HG03175 (cell line): ENCODE measurements around the gene HINT3.
"Not testable (repeated sequence)": the region's sequence is repeated elsewhere in the genome, so short reads cannot be mapped to it uniquely, and the experiment has no call there.

Experiments used
- ATAC-seq: cut with Tn5 transposase; IDR thresholded peaks from one replicate; pipeline ENCODE4 v1.9.1; 2021; ENCODE audit warnings: mild to moderate bottlenecking, moderate library complexity; ENCODE audit not compliant: unreplicated experiment

The HINT3 gene

DNA sequence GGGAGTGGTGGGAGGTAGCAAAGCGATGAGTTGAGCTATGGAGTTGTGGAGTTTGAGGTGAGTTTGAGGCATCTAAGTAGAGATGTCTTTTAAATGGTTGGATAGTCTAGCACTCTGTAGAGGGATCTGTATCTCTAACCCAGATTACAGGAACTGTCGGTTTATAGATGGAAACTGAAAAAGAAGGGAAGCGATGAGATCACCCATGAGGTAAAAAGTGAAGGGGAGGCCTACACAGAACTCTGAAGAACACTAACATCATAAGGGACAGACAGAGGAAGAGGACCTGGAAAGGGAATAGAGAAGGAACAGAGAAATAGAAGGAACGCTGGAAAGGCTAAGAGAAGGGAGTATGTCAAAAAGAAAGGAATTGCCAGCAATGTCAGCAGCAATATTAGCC lies 2.5 kb downstream of the HINT3 start:
- ATAC-seq = no peak

DNA sequence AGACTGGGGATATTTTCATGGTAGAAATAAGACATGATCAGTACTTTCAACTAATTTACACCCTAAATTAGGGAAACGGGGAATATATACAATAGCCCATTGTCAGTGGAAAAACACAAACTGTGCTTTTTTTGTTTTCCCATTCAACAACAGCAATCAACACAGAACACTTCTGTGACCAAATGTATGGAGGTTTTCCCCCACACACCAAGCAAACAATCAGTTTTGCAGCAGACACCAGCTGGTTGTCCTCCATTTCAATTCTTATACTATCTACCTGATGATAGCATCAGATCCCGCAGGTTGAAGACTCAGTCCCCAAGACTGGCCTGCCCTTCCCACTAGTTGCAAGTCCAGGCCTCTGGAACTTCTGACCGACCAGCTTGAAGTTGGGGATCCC lies 4.5 kb downstream of the HINT3 start:
- ATAC-seq = no peak

DNA sequence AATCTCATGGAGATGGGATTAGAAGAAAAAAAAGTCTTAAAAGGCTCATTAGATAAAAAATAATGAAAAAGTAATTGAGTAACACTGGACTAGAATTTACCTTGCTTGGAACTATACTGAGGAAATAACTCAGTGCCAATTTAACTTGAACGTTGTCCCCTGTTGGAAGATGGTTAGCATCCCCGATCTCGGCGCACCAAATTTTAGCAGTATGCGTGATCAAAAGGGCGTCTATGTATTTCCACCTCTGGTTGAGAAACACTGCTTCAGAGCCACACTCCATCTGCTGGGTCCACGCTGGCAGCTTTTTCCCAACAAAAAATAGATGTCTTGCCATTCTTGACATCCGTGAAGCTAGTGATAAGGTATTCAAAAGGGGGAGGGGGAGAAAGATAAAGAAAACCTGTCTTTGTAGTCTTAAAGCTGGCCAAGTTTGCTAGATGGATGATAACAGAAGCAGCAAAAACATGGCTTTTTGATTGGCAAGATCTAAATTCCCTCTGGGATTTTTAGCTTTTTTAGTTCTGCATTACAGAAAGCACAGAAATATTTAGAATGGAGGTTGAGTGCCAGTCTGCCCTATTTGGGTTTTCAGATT lies 6.4 kb downstream of the HINT3 start:
- ATAC-seq = no peak

DNA sequence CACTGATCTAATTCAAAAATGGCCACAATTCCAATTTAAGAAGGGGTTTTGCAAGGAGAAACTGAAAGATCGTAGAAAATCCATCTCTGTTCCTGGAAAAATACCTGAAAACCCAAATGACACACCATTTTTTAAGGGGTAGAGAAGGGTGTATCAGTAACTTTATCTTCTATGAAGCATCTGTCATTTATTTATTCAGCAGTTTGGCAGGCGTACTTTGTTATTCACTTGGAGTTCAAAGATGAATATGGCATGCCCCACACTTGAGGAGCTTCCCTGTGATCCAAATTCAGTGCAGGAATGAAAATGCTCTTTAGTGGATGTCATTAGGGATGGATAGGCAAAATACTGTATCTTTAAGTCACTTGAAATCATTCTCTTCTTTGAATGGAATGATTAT lies 7.2 kb downstream of the HINT3 start:
- no peak for ATAC-seq

DNA sequence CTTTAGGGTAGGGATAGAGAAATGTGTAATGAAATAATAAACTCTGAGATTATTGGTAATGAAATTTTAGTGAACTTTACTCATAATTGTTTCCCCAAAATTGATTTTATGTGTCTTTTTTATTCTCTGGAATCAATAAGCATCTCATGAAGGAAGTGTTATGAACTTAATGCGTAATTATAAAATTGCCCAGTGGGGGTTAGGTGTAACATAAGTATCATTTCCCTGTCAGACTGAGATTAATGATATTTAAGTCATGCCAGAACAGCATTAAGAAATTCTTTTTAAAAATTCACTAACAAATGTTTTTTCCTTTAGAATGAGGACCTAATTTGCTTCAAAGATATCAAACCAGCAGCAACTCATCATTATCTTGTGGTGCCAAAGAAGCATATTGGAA lies 10.0 kb downstream of the HINT3 start:
- ATAC-seq = no peak

DNA sequence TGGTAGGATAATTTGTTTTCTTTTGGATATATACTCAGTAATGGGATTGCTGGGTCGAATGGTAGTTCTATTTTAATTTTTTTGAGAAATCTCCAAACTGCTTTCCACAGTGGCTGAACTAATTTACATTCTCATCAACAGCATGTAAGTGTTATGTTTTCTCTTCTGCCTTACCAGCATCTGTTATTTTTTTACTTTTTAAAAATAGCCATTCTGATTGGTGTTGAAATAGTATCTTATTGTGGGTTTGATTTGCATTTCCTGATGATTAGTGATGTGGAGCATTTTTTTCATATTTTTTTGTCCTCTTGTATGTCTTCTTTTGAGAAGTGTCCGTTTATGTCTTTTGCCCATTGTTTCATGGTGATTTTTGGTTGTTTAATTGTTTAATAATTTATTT lies 11.9 kb downstream of the HINT3 start:
- ATAC-seq = no peak

DNA sequence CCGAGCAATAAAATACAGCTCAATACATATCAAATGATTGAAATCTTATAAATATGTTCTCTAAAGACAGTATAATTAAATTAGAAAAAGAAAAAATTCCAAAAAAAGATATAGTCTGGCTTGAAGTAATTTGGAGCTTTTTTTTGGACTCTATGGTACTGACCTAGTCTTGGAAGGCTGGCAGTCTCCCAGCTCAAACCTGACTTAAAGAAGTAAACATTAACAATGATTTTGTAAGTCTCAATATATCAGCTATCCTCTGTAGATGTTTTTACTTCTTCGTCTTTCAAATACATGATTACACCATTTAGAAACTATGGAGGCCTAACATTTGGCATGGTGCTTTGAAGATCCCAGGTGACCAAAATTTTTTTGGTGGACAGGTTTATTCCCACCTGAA lies 14.2 kb downstream of the HINT3 start:
- no peak for ATAC-seq

DNA sequence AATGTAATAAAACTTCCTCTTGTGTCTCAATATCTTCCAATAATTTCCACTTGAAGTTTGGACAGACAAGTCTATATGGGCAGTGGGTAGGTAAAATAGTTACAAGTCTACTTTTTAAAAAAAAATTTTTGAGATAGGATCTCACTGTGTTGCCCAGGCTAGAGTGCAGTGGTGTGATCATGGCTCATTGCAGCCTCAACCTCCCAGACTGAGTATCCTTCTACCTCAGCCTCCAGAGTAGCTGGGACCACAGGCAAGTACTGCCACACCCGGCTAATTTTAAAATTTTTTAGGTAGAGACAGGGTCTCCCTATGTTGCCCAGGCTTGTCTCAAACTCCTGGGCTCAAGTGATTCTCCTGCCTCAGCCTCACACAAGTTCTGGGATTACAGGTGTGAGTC lies 15.9 kb downstream of the HINT3 start:
- ATAC-seq = not testable (repeated sequence)

DNA sequence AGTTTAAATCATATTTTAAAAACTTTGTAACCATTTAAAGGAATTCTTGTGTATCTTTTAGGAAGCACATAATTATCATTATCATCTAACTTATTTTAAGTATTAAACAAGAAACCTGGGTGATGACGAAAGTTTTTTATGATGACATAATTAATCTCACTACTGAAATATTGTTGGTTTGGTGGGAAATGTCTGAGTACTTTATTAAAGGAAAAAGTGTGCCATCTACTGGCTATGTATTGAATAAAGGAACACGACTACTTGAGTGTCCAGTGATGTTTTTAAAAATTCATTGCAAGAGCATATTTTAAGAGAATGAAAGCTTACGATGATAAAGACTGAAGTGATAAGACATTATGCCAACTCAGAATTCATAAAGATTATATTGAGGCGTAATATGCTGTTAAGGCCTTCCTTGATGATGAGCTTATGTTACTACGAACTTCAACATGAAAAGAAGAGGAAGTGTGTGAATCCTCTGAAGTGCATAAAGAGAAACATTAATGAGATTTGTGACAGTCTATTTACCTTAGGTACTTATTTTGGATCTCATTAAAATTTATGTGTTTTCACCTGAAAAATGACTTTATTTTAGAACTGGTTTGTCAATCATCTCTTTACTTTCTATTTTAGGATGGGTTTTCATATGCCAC lies 17.8 kb downstream of the HINT3 start:
- peak; percentile 93 for ATAC-seq

DNA sequence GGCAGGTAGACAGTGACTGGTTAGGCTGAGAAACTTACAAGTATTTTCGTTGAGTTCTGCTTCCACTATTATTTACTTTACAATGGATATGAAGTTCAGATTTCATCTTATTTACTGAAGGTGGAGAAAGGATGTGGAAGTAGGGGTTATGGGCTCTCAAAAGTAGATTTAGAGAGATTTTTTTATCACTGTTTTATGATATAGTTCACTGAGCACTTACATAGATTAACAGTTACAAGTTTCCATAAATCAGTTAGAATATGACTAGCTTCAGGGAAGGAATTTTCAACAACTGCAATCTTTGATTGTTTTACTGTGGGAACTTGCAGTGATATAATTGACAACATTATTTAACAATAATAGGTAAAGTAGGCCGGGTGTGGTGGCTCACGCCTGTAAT lies 22.5 kb downstream of the HINT3 start:
- no peak for ATAC-seq

DNA sequence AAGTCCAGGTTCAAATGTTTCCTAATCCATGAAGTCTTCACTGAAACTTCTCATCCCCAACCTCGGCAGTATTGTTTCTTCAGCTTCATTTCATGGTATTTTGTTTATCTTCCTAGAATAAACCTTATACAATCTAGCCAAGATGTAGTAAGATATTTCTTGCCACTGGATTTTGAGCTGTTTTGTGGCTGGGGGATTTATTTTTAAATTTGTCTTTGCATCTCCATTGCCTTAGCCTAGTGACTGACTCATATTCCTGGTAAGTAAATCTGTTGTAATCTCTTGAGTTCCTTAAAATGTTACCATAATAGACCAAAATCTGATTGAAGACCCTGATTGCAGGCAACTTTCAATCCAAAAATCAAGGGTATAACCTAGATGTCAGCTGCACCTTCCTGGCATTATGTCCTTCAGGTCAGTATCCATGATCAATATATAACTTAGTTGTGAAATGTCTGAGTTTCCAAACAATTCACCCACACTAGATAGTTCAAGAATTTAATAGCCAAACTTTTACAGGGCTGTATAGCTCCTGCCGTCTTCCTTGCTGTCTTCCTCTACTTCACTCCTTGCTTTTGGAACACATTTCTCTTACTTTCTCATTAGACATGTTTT lies 25.1 kb downstream of the HINT3 start:
- no peak for ATAC-seq

DNA sequence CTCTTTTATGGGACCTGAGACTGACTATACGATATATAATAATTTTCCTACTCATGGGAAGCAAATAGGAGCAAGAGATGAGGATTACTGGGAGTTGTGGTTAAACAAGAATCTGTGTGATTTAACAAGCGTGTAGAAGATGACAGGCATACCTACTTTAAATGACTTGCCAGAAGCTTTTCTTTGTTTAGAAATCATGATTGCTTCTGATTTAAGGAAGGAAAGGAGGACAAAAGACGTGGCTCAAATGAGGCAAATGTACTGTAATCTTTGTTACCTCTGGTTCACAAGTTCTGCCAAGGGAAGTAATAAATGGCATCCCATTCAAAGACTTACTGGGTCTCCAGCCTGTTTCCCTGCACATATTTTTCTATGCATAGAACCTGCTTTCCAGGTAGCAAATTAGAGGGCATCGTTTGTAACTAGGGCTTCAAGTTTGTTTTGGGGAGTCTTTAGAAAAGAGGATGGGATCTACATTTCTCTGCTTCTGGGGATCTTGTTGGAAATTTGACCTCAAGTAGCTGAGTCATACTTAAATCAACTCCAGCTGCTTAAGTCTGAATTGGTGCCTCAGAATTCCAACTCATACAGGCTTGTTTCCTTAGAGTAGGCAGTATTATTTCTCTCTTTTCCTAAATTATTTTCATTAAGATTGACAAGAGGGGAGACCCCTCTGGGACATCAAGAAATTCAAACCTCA lies 26.8 kb downstream of the HINT3 start:
- ATAC-seq = no peak

DNA sequence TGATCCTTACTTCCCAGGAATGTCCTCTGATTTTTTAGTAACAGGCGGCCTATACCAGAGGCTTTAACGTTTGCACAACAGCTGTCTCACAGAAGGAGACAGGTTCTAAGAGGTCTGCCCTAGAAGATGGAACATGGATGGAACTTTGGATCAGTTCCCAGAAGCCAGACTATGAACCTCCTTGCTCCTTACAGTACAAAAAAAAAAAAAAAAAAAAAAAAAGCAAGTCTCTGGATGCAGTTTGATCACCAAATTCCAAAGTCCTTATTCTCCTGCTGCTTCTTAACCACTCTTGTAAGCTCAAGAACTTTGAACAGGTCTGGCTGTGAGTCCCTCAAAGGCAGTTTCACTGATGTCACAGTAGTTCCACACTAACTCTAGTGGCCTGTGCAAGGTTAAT lies 27.7 kb downstream of the HINT3 start:
- ATAC-seq = no peak

DNA sequence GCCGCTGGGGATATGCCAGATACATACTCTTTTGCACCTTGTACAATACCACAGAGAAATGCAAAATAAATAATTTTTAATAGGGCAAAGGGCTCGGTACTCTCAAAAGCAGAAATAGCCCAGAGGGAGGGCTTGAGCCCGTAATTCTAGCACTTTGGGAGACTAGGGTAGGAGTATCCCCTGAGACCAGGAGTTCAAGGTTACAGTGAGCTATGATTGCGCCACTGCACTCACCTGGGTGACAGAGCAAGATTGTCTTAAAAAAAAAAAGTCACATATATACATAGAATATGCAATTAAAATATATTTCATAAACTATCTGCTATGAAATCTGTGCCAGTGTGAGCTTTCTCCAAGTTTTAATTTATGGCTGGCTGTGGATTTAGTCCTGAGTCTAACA lies 29.0 kb downstream of the HINT3 start:
- ATAC-seq = no peak

DNA sequence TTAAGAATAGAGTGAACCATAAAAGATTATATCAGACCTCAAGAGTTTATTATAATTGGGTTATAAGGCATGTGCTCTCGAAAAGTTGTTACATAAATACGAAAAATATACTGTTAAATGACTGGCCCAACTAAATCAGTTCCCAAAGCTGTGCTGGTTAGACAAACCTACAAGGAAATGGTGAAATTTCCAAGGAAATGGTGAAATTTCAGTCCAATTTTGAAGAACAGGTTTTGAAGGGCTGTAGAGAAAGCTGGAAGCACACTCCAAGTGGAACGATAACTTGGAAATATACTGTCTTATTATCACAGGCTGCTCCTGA lies 29.4 kb downstream of the HINT3 start:
- ATAC-seq = no peak

DNA sequence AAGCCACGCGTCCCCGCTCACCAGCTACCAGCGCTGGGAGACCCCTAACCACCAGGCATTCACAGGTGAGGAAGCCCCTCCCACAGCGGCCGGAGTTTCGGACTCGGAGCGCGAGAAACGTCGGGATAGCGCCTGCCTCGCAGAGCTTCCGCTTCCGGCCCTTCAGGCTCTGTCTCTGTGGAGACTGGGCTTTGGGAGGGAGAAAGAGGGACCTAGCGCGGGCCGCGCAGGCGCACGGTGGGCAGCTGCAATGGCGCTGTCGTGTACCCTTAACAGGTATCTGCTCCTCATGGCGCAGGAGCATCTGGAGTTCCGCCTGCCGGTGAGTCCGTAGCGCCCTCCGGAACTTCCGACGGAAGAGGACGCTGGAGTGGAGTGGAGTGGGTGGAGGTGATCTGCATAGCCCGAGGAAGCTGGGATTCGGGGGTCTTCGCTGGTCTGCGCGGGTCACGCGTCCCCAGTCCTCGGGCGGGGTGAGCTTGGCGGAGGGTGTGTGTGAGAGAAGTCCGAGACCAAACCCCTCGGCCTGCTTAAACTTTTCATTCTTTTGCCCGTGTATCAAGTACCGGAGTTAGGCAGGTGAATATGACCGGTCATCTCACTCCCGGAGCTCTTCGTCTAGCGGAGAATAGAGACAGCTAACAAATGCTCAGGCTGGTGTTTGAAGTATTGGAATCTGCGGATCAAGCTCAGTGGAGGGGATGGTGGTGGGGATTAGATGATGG lies 29.9 kb downstream of the HINT3 start, which contains the start of gene TRMT11:
TRMT11 (plus strand) TSS at position 240 of the 725 bp plus-strand sequence; CDS start at position 251, 11 bp downstream.
- ATAC-seq = peak; percentile 98

DNA sequence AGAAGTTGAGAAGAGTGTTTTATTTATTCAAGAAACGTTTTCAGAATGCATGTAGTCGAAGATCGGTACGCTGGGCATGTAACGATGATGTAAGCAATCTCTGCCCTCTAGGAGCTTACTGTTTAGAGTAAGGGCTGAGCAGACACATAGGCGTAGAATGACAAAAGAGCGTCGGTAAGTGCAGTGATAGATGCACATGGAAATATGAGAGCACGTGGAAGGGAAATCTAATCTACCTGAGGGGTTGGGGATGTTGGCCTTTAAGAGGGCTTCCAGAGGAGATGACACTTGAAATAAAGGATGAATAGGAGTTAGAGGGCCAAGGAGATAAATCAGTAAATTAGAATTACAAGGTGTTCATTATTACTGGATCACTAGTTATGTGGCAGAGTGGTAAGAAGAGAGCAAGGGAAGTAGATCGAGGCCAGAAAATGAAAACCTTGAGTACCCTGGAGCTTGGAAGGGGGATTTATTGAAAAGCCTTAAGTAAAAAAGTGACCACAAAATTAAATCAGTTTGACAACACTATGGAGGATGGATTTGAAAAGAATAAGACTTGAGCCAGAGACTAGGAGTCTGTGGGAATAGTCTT lies 30.6 kb downstream of the HINT3 start:
- ATAC-seq = peak; percentile 33

DNA sequence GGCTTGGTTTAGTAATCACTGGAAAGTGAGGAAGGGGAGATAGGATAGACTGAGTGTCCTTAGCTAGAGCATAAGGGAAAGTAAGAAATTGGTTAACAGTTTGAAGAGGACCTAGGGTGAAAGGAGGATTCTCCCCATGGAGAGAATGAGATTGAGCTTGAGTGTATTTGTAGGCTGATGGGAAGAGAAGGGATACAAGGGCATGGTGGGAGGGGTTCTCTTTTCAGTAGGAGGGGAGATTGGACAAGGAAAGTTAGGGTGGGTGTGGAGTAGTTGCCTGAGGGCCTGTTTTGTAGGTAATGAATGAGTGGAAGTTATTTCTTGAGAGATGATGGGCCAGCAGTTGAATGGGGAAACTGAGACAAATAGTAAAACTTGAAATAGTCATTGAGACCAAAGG lies 31.7 kb downstream of the HINT3 start:
- ATAC-seq = no peak

DNA sequence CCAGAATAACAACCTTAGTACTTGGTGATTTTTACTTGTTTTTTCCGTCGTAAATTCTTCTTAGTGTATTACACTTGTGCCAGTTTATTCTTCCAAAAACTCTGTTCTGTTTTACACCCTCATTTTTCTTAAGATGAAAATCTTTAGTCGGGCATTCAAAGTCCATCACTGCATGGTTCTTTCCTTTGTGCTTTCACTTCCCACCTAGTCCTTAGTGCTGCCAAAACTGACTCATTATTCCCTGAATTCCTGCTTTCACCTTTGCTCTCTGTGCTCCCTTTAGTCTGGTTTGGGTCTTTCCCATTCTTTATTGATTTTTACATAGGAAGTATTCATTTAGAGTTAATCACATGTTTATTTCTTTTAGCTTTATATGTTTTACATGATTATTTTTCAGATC lies 33.1 kb downstream of the HINT3 start:
- no peak for ATAC-seq

DNA sequence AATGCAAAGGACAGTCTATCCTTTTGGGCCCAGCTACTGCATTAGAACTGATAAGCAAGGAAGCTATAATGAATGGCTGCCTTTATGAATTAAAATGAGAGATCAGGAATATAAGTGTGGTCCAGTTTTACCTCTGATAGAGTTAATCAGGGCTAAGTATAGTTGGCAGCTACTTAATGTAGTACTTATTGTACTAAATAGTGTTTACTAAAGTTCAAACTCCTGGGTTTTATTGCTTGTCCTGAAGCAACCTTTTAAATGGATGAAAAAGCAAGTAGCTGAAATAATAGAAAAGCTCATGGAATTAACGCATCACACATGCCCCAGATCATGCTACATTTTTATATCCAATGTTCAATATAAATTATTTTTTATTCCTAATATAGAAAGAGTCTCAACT lies 35.1 kb downstream of the HINT3 start:
- ATAC-seq = no peak
